T follicular helper cell (primary cell): ENCODE data around the gene ACSS1.

Experiments
- DNase-seq: peaks from one replicate; pipeline ENCODE4 v3.0.0-alpha.2; 2020; ENCODE audit warnings: low read depth

Gene ACSS1

DNA sequence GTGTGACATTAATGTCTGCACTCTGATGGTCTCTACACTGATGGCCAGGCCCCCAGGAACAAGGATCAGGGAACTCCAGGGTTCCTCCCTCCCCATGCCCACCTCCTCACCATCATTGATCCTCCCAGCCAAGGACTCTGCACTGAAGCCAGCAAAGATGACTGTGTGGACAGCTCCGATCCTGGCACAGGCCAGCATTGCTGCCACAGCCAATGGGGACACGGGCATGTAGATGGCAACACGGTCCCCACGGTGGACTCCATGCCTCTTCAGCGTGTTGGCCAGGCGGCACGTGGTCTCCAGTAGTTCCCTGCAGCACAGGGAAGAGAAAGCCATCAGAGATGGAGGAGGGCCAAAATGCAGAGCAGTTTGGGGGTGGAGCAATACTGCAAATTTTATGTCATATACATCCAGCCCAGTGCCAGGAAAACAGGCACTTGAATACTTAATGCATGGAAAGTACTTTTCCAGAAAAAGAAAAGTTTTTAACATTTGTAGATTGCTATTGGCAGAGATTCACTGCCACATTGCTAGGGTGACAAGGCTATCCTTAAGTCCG lies 27.2 kb downstream of the ACSS1 start:
- DNase-seq: no peak

- no peak for DNase-seq
Observed at GRCh38 chr20:25030007-25030648, 27.8 kb downstream of the ACSS1 start.

DNA sequence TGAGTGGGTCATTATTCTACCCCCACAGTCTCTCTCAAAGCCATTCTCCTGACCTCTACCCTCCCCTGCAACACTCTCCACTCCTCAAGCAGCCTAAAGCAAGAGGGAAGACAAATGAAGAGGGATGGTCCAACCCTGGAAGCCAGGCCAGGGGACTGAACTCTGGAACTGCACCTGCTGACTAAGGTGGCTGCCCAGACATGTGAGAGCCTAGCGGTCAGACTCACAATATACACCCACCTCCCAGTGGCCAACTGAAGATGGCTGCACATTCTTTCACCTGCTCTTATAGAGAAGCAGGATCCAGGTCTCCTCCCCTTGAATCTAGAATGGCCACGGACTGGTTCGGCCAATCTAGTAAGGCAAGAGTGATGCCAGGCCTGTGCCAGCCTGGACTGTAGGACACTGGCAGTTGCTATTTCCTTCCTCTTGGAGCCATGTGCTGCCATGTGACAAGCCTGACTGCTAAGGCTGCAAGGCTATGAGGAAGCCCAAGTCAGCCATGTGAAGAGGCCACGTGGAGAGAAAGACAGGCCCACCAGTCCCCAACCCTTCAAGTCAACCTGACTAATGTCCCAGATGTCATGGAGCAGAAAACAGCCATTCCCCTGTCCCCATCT lies 31.8 kb downstream of the ACSS1 start:
- no peak for DNase-seq

GRCh38 chr20:25025091-25025861 lies 32.7 kb downstream of the ACSS1 start:
- no peak for DNase-seq

- DNase-seq: no peak
Observed at GRCh38 chr20:25024171-25024570, 33.8 kb downstream of the ACSS1 start.

DNA sequence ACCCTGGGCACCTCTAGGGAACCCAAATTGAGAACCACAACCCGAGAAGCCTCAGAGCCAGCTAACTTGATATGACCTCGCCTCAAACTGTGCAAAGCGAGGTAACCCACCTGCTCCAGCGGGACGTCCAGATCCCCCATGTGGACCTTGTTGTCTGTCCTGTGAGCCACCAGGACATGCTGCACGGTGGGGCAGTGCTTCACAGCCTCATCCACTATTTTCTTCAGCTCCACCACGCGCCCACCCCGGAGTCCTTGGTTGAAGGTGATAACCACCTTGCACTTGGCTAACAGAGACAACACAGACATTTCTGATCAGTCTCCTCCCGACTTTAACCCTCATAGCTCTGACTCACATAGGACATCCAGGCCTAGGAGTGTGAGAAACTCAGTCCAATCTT lies 34.6 kb downstream of the ACSS1 start:
- no peak for DNase-seq

DNA sequence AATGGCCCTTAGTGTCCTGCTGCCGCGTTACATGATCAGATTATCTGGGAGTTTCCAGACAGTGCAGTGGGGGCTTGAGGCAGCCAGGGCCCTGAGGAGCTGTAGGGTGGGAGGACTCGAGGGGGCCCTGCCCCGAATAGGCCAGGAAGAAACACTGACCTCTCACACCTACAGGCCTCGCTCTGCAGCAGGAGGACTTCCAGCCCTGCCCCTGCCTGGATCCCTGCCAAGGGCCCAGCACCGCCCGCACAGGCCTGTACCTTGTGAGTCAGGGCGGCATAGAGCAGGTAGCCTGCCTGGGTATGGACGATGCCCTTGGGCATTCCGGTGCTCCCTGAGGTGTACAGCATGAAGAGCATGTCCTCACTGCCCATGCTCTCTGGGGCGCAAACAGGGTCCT lies 35.3 kb downstream of the ACSS1 start:
- DNase-seq: no peak

- DNase-seq: no peak
Observed at GRCh38 chr20:25021336-25021735, 36.6 kb downstream of the ACSS1 start.

GRCh38 chr20:25020901-25021301 lies 37.0 kb downstream of the ACSS1 start:
- DNase-seq: no peak

GRCh38 chr20:25020345-25020744 lies 37.6 kb downstream of the ACSS1 start:
- no peak for DNase-seq

DNA sequence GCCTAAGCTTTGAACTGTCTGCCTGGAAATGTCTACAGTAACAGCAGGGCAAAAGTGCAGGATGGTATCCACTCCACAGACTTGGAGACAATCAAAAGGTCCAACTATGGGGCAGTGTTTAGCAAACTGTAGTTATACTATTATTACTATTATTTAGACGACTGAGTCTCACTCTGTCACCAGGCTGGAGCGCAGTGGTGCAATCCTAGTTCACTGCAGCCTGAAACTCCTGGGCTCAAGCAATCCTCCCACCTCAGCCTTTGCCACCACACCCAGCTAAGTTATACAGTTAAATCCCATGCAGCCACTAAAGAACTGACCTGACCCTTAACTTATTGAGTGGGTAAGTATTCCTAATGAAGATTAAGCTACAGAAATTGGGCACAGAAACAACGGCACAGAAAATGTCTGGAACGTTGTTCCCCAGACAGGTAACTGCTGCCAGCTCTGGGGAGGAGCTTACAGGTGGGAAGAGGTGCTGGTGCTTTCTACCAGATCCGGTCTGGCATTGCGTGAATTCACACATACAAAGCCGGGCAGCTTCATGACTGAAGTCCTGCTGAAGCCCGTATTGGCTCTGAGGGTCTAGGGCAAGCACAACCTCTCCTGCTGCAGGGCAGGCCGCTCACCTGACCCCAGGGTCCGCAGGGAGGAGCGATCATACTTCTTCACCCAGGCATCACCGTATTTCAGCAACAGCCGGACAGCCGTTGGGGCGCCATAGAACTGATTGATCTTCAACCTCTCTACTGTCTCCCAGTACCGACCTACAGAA lies 38.4 kb downstream of the ACSS1 start:
- no peak for DNase-seq

DNA sequence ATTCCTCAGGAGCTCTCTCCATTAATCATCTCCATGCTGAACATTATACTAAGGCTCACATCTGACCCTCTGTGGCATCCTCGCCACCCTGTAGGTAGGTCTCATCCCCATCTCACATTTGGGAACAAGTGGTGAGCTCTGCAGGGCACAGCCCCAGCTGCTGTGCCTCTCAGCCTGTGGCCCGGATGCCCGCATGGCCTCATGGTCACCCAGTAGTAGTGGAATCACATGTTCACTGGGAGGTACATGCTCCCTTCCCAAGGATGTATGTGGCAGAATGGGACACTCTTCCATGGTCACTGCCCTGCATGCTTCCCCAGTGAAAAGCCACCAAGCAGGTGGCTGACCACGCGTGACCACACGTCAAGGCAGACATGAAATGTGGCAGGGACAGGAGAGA lies 39.1 kb downstream of the ACSS1 start:
- DNase-seq: no peak

- DNase-seq: no peak
Observed at GRCh38 chr20:25018425-25018824, 39.5 kb downstream of the ACSS1 start.

GRCh38 chr20:25017257-25017803 lies 40.6 kb downstream of the ACSS1 start:
- DNase-seq: no peak

DNA sequence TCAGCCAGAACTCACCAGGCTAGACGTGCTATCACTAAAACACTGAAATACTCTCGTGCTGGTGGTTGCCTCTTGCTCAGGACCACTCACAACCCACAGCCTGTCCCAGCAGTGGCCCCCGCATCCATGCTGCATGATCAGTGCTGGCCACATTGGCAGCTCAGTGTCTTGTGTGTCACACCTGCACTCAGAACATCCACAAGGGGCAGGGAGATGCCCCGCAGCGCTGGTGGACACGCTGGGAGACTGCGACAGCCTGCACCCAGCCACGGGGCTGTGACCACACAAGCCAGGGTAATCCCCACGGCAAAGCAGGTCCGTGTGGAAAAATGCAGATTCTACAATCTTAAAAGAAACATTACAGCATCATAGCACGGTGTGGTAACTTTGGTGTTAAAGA lies 41.5 kb downstream of the ACSS1 start:
- DNase-seq: no peak

DNA sequence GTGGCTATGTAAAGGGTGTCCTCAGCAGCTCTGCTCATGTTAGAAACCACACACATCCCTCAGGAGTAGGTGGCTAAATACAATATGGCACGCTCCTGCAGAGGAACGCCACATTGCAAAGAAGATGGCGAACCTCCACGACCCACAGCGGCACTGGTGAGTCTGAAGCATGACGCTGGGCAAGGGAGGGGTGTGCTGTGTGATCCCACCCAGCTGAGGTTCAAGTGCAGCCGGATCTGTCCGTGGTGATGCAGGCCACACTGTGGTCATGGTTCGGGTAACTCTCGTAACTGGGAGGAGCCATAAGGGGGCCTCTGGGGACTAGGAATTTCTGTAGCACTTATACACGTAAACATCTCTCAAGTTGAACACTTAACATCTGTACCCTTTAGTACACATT lies 42.0 kb downstream of the ACSS1 start:
- DNase-seq: no peak

- no peak for DNase-seq
Observed at GRCh38 chr20:25014816-25015215, 43.1 kb downstream of the ACSS1 start.

DNA sequence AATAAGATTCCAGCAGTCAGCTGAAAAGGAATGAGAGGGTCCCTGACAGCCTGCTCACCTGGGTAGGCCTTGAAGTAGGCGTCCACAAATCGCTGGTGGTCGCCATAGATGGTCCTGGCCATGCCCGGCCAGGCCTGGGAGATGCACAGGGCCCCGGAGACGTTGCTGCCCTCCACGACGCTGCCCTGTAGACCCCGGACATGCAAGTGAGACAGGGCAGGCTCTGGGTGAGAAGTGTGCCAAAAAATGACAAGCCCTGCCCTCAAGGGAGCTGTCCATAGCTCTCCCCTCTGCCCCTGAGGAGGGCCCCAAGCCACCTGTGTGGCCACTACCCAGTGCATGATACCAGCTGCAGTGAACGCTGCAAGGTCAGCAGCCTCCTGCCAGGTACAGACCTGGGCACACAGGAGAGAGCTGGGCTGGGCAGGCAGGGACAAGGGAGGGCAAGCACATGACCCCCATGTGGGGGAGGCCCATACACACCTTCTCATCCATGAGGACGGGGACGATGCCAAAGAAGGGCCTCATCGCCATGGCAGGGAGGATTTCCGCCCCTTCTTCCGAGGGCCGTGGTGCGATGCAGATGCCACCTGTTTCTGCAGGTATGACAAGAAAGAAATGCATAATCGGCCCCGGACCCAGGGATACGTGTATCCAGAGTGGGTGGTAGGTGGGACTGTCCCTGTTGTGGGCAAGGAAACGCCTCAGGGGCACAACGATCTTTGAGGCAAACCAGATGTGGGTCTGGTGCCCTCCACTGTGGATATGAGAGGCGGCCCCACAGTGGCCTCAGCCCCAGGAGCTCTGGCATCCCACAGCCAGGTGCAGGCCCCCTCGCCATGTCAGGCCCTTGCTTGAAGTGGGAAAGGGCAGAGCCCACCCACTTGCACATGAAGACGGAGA lies 44.2 kb downstream of the ACSS1 start:
- DNase-seq: no peak

DNA sequence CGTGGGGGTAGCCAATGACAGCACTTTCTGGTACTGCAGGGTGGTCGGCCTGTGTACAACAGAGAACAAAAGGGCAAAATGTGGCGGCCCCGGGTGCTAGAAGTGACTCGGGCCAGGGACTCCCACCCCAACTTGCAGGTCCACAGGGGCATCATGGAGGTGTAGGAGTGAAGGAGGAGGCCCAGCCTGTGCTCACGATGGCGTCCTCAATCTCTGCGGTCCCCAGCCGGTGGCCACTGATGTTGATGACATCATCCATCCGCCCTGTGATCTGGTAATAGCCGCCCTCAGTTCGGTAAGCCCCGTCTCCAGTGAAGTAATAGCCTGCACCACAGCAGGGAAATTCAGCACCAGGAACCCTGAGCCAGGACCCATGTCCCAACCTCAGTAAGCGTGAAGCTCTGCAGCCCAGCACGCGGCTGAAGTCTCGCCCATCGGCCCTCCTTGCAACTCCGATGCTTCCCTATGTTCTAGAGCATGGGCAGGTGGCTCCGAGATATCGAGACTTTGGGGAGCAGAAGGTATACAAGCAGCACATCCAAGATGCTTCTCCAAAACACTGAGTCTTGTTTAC lies 45.2 kb downstream of the ACSS1 start:
- no peak for DNase-seq

- no peak for DNase-seq
Observed at GRCh38 chr20:25011831-25012241, 46.1 kb downstream of the ACSS1 start.
